Mesendoderm (in vitro differentiated cells): Measurements from ENCODE around the gene OTOP3.
A peak's percentile ranks its signal among the peaks of the same experiment; 100 is the strongest.

Experiments used
- DNase-seq: peaks from one replicate; pipeline ENCODE4 v3.0.0; 2013
- H2AK5ac ChIP-seq: 2 replicates; pipeline ENCODE4 v1.6.1; 2013; ENCODE audit warnings: low read length, inconsistent platforms
- H2BK120ac ChIP-seq: 2 replicates; pipeline ENCODE4 v1.6.1; 2013; ENCODE audit warnings: low read depth, mild to moderate bottlenecking, low read length, moderate library complexity, mixed read lengths
- H2BK15ac ChIP-seq: replicated peaks from 2 replicates; pipeline ENCODE4 v1.6.1; 2013; ENCODE audit warnings: low read depth, mild to moderate bottlenecking, moderate library complexity
- H2BK5ac ChIP-seq: 2 replicates; pipeline ENCODE4 v1.6.1; 2013; ENCODE audit warnings: low read length, inconsistent platforms
- H3K18ac ChIP-seq: 2 replicates; pipeline ENCODE4 v1.6.1; 2013; ENCODE audit warnings: mild to moderate bottlenecking, low read length, mixed read lengths
- H3K23ac ChIP-seq: one replicate; pipeline ENCODE4 v1.6.1; 2013; ENCODE audit warnings: low read length
- H3K27ac ChIP-seq: 2 replicates; pipeline ENCODE4 v1.5.1; 2013; ENCODE audit warnings: low read depth, mild to moderate bottlenecking, inconsistent platforms, low read length, moderate library complexity
- H3K27me3 ChIP-seq: 2 replicates; pipeline ENCODE4 v1.6.1; 2013; ENCODE audit warnings: low read length, control low read depth, mild to moderate bottlenecking, inconsistent platforms; ENCODE audit not compliant: insufficient read depth, poor library complexity
- H3K36me3 ChIP-seq: 2 replicates; pipeline ENCODE4 v1.6.1; 2013; ENCODE audit warnings: low read length, inconsistent platforms; ENCODE audit not compliant: control insufficient read depth, insufficient read depth
- H3K4ac ChIP-seq: one replicate; pipeline ENCODE4 v1.6.1; 2013; ENCODE audit warnings: low read depth, mild to moderate bottlenecking, low read length, moderate library complexity
- H3K4me1 ChIP-seq: 2 replicates; pipeline ENCODE4 v1.6.1; 2013; ENCODE audit warnings: low read depth, low read length, inconsistent platforms; ENCODE audit not compliant: control insufficient read depth
- H3K4me2 ChIP-seq: 2 replicates; pipeline ENCODE4 v1.6.1; 2013; ENCODE audit warnings: low read length
- H3K4me3 ChIP-seq: 2 replicates; pipeline ENCODE4 v1.5.1; 2013; ENCODE audit warnings: mild to moderate bottlenecking, low read length
- H3K56ac ChIP-seq: one replicate; pipeline ENCODE4 v1.6.1; 2013; ENCODE audit warnings: low read length
- H3K79me1 ChIP-seq: 2 replicates; pipeline ENCODE4 v1.6.1; 2013; ENCODE audit warnings: low read length, inconsistent platforms
- H3K79me2 ChIP-seq: 2 replicates; pipeline ENCODE4 v1.6.1; 2013; ENCODE audit warnings: mild to moderate bottlenecking, low read length; ENCODE audit not compliant: control insufficient read depth, insufficient read depth
- H3K9ac ChIP-seq: 2 replicates; pipeline ENCODE4 v1.6.1; 2013; ENCODE audit warnings: low read length, inconsistent platforms
- H4K5ac ChIP-seq: one replicate; pipeline ENCODE4 v1.6.1; 2013; ENCODE audit warnings: low read length
- H4K8ac ChIP-seq: one replicate; pipeline ENCODE4 v1.6.1; 2013; ENCODE audit warnings: low read depth, mild to moderate bottlenecking, control low read depth, low read length, moderate library complexity
- WGBS: extraction: QIAGEN DNeasy Blood & Tissue Kit; methylation state at CpG from one replicate; pipeline ENCODE4 v1.1.7; 2013; ENCODE audit warnings: low lambda C conversion rate, missing lambda C conversion rate; ENCODE audit not compliant: insufficient coverage; ENCODE audit errors: extremely low coverage; 5-methylcytosine and 5-hydroxymethylcytosine counted together

OTOP3 gene

DNA sequence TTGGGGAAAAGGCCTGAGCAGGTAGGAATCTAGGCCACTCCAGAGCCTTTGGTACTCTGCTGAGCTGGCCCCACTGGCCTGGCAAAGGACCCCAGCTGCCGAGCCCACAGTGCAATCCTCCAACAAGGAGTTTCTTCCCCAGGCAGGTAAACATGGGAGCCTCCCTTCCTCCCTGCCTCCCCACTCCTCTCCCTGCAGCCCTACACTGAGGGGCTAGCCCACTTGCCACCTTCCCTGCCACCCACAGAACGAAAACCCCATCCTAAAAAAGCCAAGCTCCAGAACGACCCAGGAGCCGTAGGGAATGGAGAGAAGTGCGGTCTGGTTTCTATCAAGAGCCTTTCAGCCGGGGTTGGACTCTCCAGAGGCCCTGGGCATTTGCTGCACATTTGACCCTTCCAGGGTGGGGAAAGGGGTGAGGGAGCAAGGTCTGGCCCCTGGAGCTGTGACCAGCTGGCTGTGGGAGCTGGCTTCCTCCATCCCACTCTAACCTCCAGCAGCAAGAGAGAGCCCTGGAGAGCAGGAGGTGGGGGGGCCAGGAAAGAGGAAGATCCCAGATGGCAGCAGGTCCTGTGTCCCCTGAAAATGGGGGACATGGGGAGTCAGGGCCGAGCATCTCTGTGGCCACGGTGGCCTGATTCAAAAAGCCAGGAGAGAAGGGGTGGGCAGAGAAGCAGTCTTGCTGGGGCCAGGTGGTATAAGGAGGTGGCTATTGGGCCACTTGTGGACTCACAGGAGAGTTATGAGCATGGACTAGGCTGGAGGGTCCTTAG is 35.6 kb downstream of the OTOP3 start:
- peaks cover 6% of the 10 kb centered on the region for H3K27me3 ChIP-seq
- no CpG with 5 or more reads among the region's 8 CpGs for WGBS
- no peak overlapping the region for H4K5ac ChIP-seq
- no peak overlapping the region for H3K4me3 ChIP-seq
- no peak overlapping the region for H3K27ac ChIP-seq
- peaks cover 3% of the 10 kb centered on the region for H3K4me1 ChIP-seq
- no peak overlapping the region for H3K18ac ChIP-seq
- H3K9ac ChIP-seq = no peak overlapping the region
- no peak overlapping the region for H2AK5ac ChIP-seq
- no peaks in the 10 kb centered on the region for H3K36me3 ChIP-seq
- no peak overlapping the region for H2BK15ac ChIP-seq
- no peak overlapping the region for H3K4me2 ChIP-seq
- H2BK120ac ChIP-seq = no peak overlapping the region
- no peak for DNase-seq
- no peak overlapping the region for H3K23ac ChIP-seq
- no peaks in the 10 kb centered on the region for H3K79me1 ChIP-seq
- no peak overlapping the region for H3K4ac ChIP-seq
- H2BK5ac ChIP-seq = no peak overlapping the region
- H4K8ac ChIP-seq = no peak overlapping the region
- H3K56ac ChIP-seq = no peak overlapping the region
- no peaks in the 10 kb centered on the region for H3K79me2 ChIP-seq

DNA sequence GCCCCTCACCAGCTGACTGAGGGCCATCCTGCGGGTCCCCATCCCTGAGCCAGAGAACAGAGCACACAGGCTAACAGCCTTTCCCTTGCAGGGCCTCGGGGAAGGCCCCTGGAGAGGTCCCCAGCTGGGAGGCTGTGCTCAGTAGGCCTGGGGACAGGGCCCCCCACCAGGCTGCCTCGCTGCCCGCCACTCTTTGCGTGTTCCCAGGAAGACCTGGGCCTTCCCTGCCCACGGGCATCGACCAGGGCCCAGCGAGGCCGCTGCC is 36.1 kb downstream of the OTOP3 start:
- Histone ChIP-seq H3K79me1 (no peaks in the 10 kb centered on the region), H3K56ac (peak overlapping the region; percentile 37), H3K4me3 (no peak overlapping the region), H3K9ac (peak overlapping the region; percentile 26), H3K36me3 (no peaks in the 10 kb centered on the region), H3K27me3 (peaks cover 6% of the 10 kb centered on the region), H2AK5ac (no peak overlapping the region), H3K4ac (no peak overlapping the region), H3K18ac (no peak overlapping the region), H3K4me1 (peaks cover 3% of the 10 kb centered on the region), H4K5ac (no peak overlapping the region), H2BK15ac (no peak overlapping the region), H4K8ac (no peak overlapping the region), H2BK120ac (no peak overlapping the region), H2BK5ac (no peak overlapping the region), H3K4me2 (peak overlapping the region; percentile 11), H3K27ac (no peak overlapping the region), H3K23ac (no peak overlapping the region), H3K79me2 (no peaks in the 10 kb centered on the region)
- no CpG with 5 or more reads among the region's 9 CpGs for whole genome bisulfite sequencing
- DNase-seq = no peak

DNA sequence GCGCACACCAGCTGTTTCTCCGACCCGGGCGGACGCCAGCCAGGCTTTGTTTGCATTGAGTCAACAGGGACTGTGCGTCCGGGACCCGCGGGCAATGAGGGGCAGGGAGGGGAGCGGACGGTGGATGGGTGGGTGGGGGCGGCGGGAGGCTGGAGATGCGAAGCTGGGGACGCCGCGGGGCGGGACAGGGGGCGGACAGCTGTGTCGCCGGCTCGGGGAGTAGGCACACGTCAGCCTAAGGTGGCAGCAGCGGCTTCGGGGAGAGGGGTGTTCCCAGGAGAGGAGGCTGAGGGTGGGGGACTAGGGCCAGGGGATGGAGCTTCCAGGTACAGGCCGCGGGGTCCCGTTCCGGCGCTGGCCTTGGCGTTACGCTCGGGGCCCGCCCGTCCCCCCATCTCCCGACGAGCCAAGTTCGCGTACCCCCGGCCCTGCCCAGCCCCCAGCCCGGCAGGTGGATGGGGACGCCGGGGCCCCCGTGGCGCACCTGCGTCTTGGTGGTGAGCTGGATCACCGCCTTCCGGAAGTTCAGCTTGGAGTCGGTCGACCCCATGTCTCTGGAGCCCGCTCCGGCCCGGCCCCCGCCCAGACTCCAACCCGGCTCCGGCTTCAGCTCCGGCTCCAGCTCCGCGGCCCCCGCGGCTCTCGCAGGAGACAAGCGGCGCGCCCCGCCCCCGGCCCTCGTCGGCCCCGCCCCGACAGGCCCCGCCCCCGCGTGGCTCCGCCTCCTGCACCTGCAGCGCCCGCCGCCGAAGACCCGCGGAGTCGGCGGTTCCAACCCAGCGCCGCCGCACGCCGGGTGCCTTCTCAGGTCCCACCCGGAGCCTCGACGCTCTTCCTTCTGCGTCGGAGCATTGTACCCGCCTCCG is 36.6 kb downstream of the OTOP3 start, which contains the start of gene HID1:
TSS of gene HID1 (minus strand) at position 653 of the 866 bp plus-strand sequence. CDS start at position 550, 103 bp downstream.
- no peak within 1 kb of the TSS for H2BK15ac ChIP-seq
- peak within 1 kb of the TSS; percentile 44 for H3K4me2 ChIP-seq
- H3K9ac ChIP-seq = peak within 1 kb of the TSS; percentile 36
- H3K18ac ChIP-seq = no peak within 1 kb of the TSS
- no peak within 1 kb of the TSS for H3K23ac ChIP-seq
- no peak within 1 kb of the TSS for H3K4ac ChIP-seq
- H2AK5ac ChIP-seq = no peak within 1 kb of the TSS
- H3K27ac ChIP-seq = no peak within 1 kb of the TSS
- H4K5ac ChIP-seq = no peak within 1 kb of the TSS
- peaks cover 6% of the 10 kb centered on the region for H3K27me3 ChIP-seq
- peaks cover 3% of the 10 kb centered on the region for H3K4me1 ChIP-seq
- H4K8ac ChIP-seq = no peak within 1 kb of the TSS
- DNase-seq = peak; percentile 74
- no peaks in the 10 kb centered on the region for H3K79me2 ChIP-seq
- H3K4me3 ChIP-seq = no peak within 1 kb of the TSS
- no peak within 1 kb of the TSS for H2BK120ac ChIP-seq
- whole genome bisulfite sequencing = no CpG with 5 or more reads among the region's 95 CpGs
- no peaks in the 10 kb centered on the region for H3K36me3 ChIP-seq
- no peak within 1 kb of the TSS for H2BK5ac ChIP-seq
- no peaks in the 10 kb centered on the region for H3K79me1 ChIP-seq
- peak within 1 kb of the TSS; percentile 60 for H3K56ac ChIP-seq

DNA sequence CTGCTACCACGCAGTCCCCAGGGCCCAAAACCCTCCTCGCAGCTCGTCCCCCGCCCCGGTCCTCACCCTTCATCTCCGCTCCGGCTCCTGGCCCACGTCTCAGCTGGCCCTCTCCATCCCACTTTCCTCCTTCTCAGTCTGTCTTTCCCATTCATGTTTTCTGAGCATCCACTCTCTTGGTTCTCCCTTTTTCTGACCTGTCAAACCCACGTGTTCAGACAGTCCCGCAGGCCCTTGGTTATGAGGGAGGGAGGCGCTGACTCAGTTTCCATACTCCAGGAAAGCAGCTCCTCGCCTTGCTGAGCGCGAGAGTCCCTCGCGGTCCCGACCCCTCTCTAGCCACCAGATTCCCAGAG is 37.3 kb downstream of the OTOP3 start:
- Histone ChIP-seq H4K5ac (no peak overlapping the region), H3K79me1 (no peaks in the 10 kb centered on the region), H3K9ac (no peak overlapping the region), H2BK5ac (no peak overlapping the region), H2BK15ac (no peak overlapping the region), H3K23ac (no peak overlapping the region), H3K27ac (no peak overlapping the region), H2BK120ac (no peak overlapping the region), H2AK5ac (no peak overlapping the region), H3K36me3 (no peaks in the 10 kb centered on the region), H3K56ac (no peak overlapping the region), H4K8ac (no peak overlapping the region), H3K4ac (no peak overlapping the region), H3K4me2 (no peak overlapping the region), H3K79me2 (no peaks in the 10 kb centered on the region), H3K27me3 (peaks cover 6% of the 10 kb centered on the region), H3K4me1 (peaks cover 3% of the 10 kb centered on the region), H3K18ac (no peak overlapping the region), H3K4me3 (no peak overlapping the region)
- no CpG with 5 or more reads among the region's 17 CpGs for WGBS
- DNase-seq = no peak

DNA sequence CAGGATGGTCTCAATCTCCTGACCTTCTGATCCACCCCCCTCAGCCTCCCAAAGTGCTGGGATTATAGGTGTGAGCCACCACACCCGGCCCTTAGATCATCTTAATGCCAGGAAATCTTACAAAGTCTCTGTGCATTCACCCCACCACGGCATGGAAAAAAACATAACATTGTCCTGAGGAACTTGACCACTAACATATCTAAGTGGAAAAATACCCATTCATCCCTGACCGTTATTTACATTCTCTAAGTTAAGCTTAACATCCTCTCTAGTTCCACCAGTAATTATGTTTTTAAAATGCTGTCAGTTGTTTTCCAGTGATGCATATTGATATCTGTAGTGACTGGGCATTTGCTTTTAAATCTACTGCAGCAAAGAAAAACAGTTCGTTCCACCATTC is 40.2 kb downstream of the OTOP3 start:
- H3K36me3 ChIP-seq = no peaks in the 10 kb centered on the region
- no peak overlapping the region for H2BK120ac ChIP-seq
- no peak overlapping the region for H2BK15ac ChIP-seq
- no peak overlapping the region for H3K18ac ChIP-seq
- no peak overlapping the region for H2BK5ac ChIP-seq
- no peak overlapping the region for H4K5ac ChIP-seq
- H3K79me2 ChIP-seq = no peaks in the 10 kb centered on the region
- no peaks in the 10 kb centered on the region for H3K4me1 ChIP-seq
- no peak overlapping the region for H4K8ac ChIP-seq
- H3K27ac ChIP-seq = no peak overlapping the region
- DNase-seq = no peak
- WGBS = no CpG with 5 or more reads among the region's 4 CpGs
- no peak overlapping the region for H3K4me2 ChIP-seq
- no peak overlapping the region for H3K4ac ChIP-seq
- no peak overlapping the region for H2AK5ac ChIP-seq
- H3K56ac ChIP-seq = no peak overlapping the region
- no peaks in the 10 kb centered on the region for H3K79me1 ChIP-seq
- H3K4me3 ChIP-seq = no peak overlapping the region
- H3K23ac ChIP-seq = no peak overlapping the region
- H3K9ac ChIP-seq = no peak overlapping the region
- peaks cover 6% of the 10 kb centered on the region for H3K27me3 ChIP-seq
